Endothelial cell of umbilical vein (primary cell): ENCODE measurements around the gene ZBTB7B. TPM values are rescaled to one million over a fixed set of nuclear protein-coding genes. Genes with fewer than 3 reads are reported as not detected.
"Not testable (repeated sequence)": the region's sequence is repeated elsewhere in the genome, so short reads cannot be mapped to it uniquely, and the experiment has no call there.

Experiments used
- BruUV-seq: library from RNA; stranded (reverse); fragments of 400-500 nt; replicated peaks from 2 replicates; lab custom pipeline; 2021; lab: Mats Ljungman, UMichigan
- CTCF ChIA-PET: fragments of 300-600, 350-600 bp; sonication (Branson Sonifier 250); formaldehyde crosslinking; loops from one replicate; lab custom pipeline; 2021; ENCODE audit warnings: antibody characterized with exemption, inconsistent platforms; lab: Charles Lee
- POLR2A ChIA-PET: fragments of 300-600, 350-600 bp; sonication (Branson Sonifier 250); formaldehyde crosslinking; loops from one replicate; lab custom pipeline; 2021; ENCODE audit warnings: antibody characterized with exemption, inconsistent platforms; lab: Charles Lee
- DNase-seq: peaks from one replicate; pipeline ENCODE4 v3.0.0-alpha.2; 2011; ENCODE audit warnings: low read depth, low spot score
- FAIRE-seq: peaks from 2 replicates; lab custom pipeline; 2011; peaks lifted over from hg19 to GRCh38; lab: Jason Lieb, UNC
- H2AFZ ChIP-seq: 2 replicates; pipeline ENCODE4 v1.6.0; 2012; ENCODE audit warnings: low read depth, low read length, control low read depth, inconsistent platforms
- H3K27ac ChIP-seq: 2 replicates; pipeline ENCODE4 v1.5.1; 2011; ENCODE audit warnings: low read depth, mild to moderate bottlenecking, control low read depth, low read length, moderate library complexity; ENCODE audit not compliant: insufficient read depth
- H3K27me3 ChIP-seq, 2 experiments: 2 replicates each; pipeline versions ENCODE4 v1.6.0 to v1.6.1; 2011; ENCODE audit warnings: low read length in 2 of 2, mixed read lengths in 1 of 2; ENCODE audit not compliant: control insufficient read depth in 2 of 2, insufficient read depth in 2 of 2
- H3K36me3 ChIP-seq, 2 experiments: 2 replicates in 1 of 2; 3 replicates in 1 of 2; pipeline ENCODE4 v1.5.1; 2011; ENCODE audit warnings: low read length in 2 of 2, mild to moderate bottlenecking in 1 of 2, moderate library complexity in 1 of 2; ENCODE audit not compliant: control insufficient read depth in 2 of 2, insufficient read depth in 2 of 2; ENCODE audit errors: extremely low read depth in 1 of 2
- H3K4me1 ChIP-seq: 3 replicates; pipeline ENCODE4 v1.5.1; 2011; ENCODE audit warnings: mild to moderate bottlenecking, low read length; ENCODE audit not compliant: control insufficient read depth, insufficient read depth; ENCODE audit errors: extremely low read depth
- H3K4me2 ChIP-seq: 2 replicates; pipeline ENCODE4 v1.6.1; 2011; ENCODE audit warnings: low read length, control low read depth, mixed read lengths; ENCODE audit not compliant: insufficient read depth
- H3K4me3 ChIP-seq, 3 experiments: fragments of 200-600 bp in 1 of 3; sonication (generic), shearing (Covaris generic) in 1 of 3; replicated peaks in 1 of 3; 2 replicates each; pipeline ENCODE4 v1.5.1; 2011 to 2016; ENCODE audit warnings: control low read depth in 3 of 3, low read length in 3 of 3, mild to moderate bottlenecking in 2 of 3, inconsistent platforms in 1 of 3, low read depth in 1 of 3, moderate library complexity in 1 of 3; ENCODE audit not compliant: insufficient read depth in 1 of 3
- H3K79me2 ChIP-seq: 2 replicates; pipeline ENCODE4 v1.6.0; 2012; ENCODE audit warnings: low read length, inconsistent platforms; ENCODE audit not compliant: control insufficient read depth, insufficient read depth
- H3K9ac ChIP-seq: replicated peaks from 2 replicates; pipeline ENCODE3; 2011; ENCODE audit warnings: low read length, control low read depth; ENCODE audit not compliant: insufficient read depth; ENCODE audit errors: extremely low read depth
- H3K9me1 ChIP-seq: replicated peaks from 3 replicates; pipeline ENCODE4 v1.6.0; 2011; ENCODE audit warnings: mild to moderate bottlenecking, low read length; ENCODE audit not compliant: control insufficient read depth, insufficient read depth; ENCODE audit errors: extremely low read depth
- H3K9me3 ChIP-seq: replicated peaks from 2 replicates; pipeline ENCODE4 v1.5.1; 2012; ENCODE audit warnings: low read length, inconsistent platforms; ENCODE audit not compliant: control insufficient read depth, insufficient read depth
- H4K20me1 ChIP-seq: replicated peaks from 2 replicates; pipeline ENCODE3; 2011; ENCODE audit warnings: mild to moderate bottlenecking, low read length; ENCODE audit not compliant: control insufficient read depth, insufficient read depth; ENCODE audit errors: extremely low read depth
- dilution Hi-C: fragments of 300-500 bp; cut with MboI; formaldehyde crosslinking; loops from one replicate; pipeline ENCODE4 v1.15.0; 2019; ENCODE audit warnings: low sequenced_read_pairs; ENCODE audit not compliant: extremely low pct_ligation_motif_present
- intact Hi-C: fragments of 100-400 bp; cut with micrococcal nuclease; formaldehyde crosslinking; loops from one replicate; pipeline ENCODE4 v1.10.0; 2022
- polyA plus RNA-seq, 4 experiments: library from polyadenylated mRNA; depleted of rRNA in 3 of 4; stranded (reverse) in 3 of 4; unstranded in 1 of 4; fragments of >200 nt; gene quantifications; 2 replicates each; pipeline versions ENCODE4 v1.2.1 to v1.2.3, GENCODE V29; 2011 to 2012; ENCODE audit warnings: missing spikeins in 1 of 4
- total RNA-seq: library from RNA; stranded (reverse); gene quantifications from 2 replicates; pipeline ENCODE4 v1.2.3, GENCODE V29; 2021
- TF ChIP-seq, protein P1 (sequence below), 2 donors: IDR thresholded peaks; 1 replicate in 1 of 2; 2 replicates in 1 of 2; pipeline ENCODE4 v1.5.1; 2011; ENCODE audit warnings: low read length in 2 of 2, mild to moderate bottlenecking in 2 of 2, moderate library complexity in 2 of 2, control low read depth in 1 of 2, inconsistent platforms in 1 of 2, low read depth in 1 of 2; ENCODE audit not compliant: insufficient read depth in 1 of 2; ENCODE audit errors: extremely low read depth in 1 of 2

The ZBTB7B gene
- total and polyA plus RNA-seq, 2 donors (not counting 3 experiments of a cell fraction or from before 2014, with no cell fraction given), result 20.0 to 26.2 TPM

DNA sequence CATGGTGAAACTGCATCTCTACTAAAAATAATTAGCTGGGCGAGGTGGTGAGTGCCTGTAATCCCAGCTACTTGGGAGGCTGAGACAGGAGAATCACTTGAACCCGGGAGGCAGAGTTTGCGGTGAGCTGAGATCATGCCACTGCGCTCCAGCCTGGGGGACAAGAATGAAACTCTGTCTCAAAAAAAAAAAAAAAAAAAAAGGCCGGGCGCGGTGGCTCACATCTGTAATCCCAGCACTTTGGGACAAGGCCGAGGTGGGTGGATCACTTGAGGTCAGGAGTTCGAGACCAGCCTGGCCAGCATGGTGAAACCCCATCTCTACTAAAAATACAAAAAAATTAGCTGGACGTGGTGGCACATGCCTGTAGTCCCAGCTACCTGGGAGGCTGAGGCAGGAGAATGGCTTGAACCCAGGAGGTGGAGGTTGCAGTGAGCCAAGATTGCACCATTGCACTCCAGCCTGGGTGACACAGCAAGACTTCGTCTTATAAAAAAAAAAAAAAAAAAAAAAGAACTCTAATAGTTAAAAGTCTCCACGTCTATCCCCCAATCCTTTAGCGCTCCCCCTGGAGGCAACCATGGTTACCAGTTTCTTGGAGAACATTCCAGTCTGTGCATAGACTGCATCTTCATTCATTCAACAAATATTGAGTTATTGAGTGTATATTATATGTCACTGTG, 7.2 kb upstream of the ZBTB7B start:
- dilution Hi-C loops, result not testable (repeated sequence)

More for the DNA sequence above, 7.2 kb upstream of the ZBTB7B start:
- peaks cover 11% of the 10 kb centered on the region for H3K4me1 ChIP-seq
- DNase-seq (peak; percentile 80), FAIRE-seq (peak; percentile 83)
- not testable (repeated sequence) for H3K79me2 ChIP-seq, H3K9ac ChIP-seq, H4K20me1 ChIP-seq, H3K9me3 ChIP-seq, H3K27me3 ChIP-seq, H3K36me3 ChIP-seq, H3K4me3 ChIP-seq, H2AFZ ChIP-seq, H3K27ac ChIP-seq, BruUV-seq, H3K9me1 ChIP-seq, H3K4me2 ChIP-seq
- POLR2A ChIA-PET, result interaction anchor here (0.7 to 1.1 kb wide), 4 partner anchors 10 to 516 kb away, joined by 4 to 10 read pairs (median 7); partner anchors contain the start of gene SHC1
- TF ChIP-seq, protein P1, sequence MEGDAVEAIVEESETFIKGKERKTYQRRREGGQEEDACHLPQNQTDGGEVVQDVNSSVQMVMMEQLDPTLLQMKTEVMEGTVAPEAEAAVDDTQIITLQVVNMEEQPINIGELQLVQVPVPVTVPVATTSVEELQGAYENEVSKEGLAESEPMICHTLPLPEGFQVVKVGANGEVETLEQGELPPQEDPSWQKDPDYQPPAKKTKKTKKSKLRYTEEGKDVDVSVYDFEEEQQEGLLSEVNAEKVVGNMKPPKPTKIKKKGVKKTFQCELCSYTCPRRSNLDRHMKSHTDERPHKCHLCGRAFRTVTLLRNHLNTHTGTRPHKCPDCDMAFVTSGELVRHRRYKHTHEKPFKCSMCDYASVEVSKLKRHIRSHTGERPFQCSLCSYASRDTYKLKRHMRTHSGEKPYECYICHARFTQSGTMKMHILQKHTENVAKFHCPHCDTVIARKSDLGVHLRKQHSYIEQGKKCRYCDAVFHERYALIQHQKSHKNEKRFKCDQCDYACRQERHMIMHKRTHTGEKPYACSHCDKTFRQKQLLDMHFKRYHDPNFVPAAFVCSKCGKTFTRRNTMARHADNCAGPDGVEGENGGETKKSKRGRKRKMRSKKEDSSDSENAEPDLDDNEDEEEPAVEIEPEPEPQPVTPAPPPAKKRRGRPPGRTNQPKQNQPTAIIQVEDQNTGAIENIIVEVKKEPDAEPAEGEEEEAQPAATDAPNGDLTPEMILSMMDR (IDR thresholded peaks at IDR 0.05; ENCODE audit: extremely low read depth in 1 of 2, insufficient read depth in 1 of 2, low read depth in 1 of 2, low read length in 2 of 2), result peak; percentile 34 to 36
- intact Hi-C loops, result loop anchor here (1.0 to 5.0 kb wide), 2 partner anchors 20 to 328 kb away; no protein-coding TSS in a partner anchor
- CTCF ChIA-PET, result interaction anchor here (0.5 to 4.7 kb wide), 16 partner anchors 12 to 436 kb away, joined by 3 to 65 read pairs (median 6); partner anchors contain the start of genes FLAD1, PBXIP1, PYGO2 and SHC1
